Central memory CD8-positive, alpha-beta T cell (primary cell): ENCODE results near the gene ACADVL.

ENCODE experiments used
- ATAC-seq: fragments of 150-1000 bp; cut with Tn5 transposase; replicated peaks from 2 replicates; pipeline ENCODE4 v1.10.0; 2022; ENCODE audit warnings: mild to moderate bottlenecking, moderate FRiP score, moderate number of reproducible peaks; ENCODE audit not compliant: poor library complexity, severe bottlenecking; ENCODE audit errors: extremely low read depth
- DNase-seq, 2 donors: peaks; one replicate each; pipeline ENCODE4 v3.0.0; 2021; ENCODE audit warnings: low spot score in 2 of 2
- H3K27ac Mint-ChIP-seq: one replicate; pipeline ENCODE4 v1.8.0; 2022; ENCODE audit warnings: low read depth, mild to moderate bottlenecking, moderate library complexity, mixed read lengths
- H3K27me3 Mint-ChIP-seq: one replicate; pipeline ENCODE4 v1.8.0; 2022; ENCODE audit warnings: mixed read lengths
- H3K36me3 Mint-ChIP-seq: one replicate; pipeline ENCODE4 v1.8.0; 2022; ENCODE audit warnings: mild to moderate bottlenecking, moderate library complexity, mixed read lengths; ENCODE audit not compliant: insufficient read depth
- H3K4me1 Mint-ChIP-seq: one replicate; pipeline ENCODE4 v1.8.0; 2022; ENCODE audit warnings: mixed read lengths
- H3K4me3 Mint-ChIP-seq: one replicate; pipeline ENCODE4 v1.8.0; 2022; ENCODE audit warnings: mild to moderate bottlenecking, moderate library complexity, mixed read lengths
- H3K9me3 Mint-ChIP-seq: one replicate; pipeline ENCODE4 v1.8.0; 2022; ENCODE audit warnings: mixed read lengths

The ACADVL gene

DNA sequence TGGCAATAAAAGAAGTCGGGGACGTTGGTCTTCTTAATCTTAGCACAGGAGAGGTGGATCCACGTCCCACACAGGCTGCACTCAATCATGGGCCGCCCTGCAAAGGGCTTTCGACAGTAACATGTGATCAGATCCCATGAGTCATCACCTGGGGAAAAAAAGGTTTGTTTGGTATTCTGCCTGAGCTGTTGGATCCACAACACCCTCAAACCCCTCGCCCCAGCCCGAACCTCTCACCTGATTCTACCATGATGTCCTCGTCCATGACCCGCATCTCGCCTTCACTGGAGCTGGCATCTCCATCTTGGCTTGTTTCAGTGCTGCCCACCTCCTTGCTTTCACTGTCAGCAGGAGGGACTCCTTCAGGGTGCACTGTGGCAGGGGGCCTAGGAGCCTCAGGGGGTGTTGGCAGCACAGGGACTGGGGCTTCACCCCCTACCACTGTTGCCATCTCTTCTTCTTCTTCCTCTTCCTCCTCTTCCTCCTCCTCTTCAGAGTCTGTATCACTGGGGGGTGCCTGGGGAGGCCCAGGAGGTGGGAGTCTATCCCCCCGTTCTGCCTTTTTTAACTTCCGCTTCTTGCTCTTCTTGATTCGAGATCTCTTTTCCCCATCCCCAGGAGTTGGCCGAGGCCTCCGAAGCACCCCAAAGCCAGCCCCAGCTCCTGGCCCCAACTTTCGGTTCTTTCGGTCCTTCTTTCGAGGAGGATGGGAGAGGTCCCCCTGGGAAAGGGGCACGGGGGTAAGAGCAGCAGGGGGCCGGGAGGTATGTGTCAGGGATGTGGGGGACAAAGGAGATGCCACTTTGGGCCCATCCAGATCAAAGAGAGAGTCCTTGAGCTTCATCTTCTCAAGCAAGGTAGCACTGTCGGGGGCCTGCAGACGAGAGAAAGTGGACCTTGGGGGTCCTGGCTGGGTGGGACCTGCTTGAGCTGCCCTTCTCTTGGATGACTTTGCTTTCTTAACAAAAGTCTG, 16.2 kb downstream of the ACADVL start:
- H3K36me3 Mint-ChIP-seq = peaks cover 34% of the 10 kb centered on the region
- H3K4me3 Mint-ChIP-seq = peak overlapping the region; percentile 42
- no peaks in the 10 kb centered on the region for H3K27me3 Mint-ChIP-seq
- no peak overlapping the region for H3K27ac Mint-ChIP-seq
- no peak for ATAC-seq
- peaks cover 70% of the 10 kb centered on the region for H3K4me1 Mint-ChIP-seq
- no peak for DNase-seq
- no peaks in the 10 kb centered on the region for H3K9me3 Mint-ChIP-seq

DNA sequence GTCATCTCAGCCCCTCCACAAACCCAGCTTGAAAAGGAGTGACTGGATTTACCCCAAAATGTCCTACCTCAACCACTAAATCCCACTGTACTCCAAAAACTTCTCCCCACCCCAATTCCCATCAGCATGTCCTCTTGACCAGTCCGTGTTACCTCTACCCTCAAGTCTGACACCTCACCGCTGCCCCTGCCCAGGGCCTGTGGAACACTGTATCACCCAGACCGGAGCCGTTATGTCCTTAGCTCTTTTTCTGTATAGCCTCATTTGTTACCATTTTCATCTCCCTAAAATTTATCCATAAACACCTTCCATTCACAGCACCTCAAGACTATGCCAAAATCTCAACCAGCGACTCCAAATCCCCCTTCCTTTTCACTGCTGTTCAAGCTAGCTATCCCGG, 17.1 kb downstream of the ACADVL start:
- H3K27ac Mint-ChIP-seq = no peak overlapping the region
- ATAC-seq = no peak
- peak overlapping the region; percentile 98 for H3K4me3 Mint-ChIP-seq

DNA sequence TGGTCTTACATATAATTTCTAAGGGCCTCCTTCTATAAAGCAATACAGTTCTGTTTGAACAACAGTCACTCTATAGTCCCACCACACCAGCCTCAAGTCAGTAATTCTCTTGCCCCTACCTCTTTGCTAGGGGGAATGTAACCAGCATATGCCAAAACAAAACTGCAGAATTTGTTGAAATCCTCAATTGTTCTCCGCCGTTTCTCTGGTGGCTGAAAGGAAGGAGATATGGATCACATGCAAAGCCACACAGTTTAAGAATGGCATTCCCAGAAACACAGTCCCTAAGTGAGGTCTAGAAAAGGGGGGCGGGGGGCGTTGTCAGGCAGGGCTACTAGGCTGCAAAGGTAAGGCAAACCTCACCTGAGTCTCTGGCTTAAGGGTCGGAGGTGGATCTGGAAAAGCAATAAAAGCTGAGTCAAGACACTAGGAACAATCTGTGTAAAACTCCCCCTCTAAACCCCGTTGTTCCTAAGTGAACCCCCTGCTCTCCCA, 17.6 kb downstream of the ACADVL start:
- peak overlapping the region; percentile 98 for H3K4me3 Mint-ChIP-seq
- ATAC-seq = no peak

More for the DNA sequence above, 17.1 kb downstream of the ACADVL start:
- H3K36me3 Mint-ChIP-seq = peaks cover 36% of the 10 kb centered on the region
- no peaks in the 10 kb centered on the region for H3K9me3 Mint-ChIP-seq
- H3K27me3 Mint-ChIP-seq = no peaks in the 10 kb centered on the region
- DNase-seq = no peak
- H3K4me1 Mint-ChIP-seq = peaks cover 75% of the 10 kb centered on the region

DNA sequence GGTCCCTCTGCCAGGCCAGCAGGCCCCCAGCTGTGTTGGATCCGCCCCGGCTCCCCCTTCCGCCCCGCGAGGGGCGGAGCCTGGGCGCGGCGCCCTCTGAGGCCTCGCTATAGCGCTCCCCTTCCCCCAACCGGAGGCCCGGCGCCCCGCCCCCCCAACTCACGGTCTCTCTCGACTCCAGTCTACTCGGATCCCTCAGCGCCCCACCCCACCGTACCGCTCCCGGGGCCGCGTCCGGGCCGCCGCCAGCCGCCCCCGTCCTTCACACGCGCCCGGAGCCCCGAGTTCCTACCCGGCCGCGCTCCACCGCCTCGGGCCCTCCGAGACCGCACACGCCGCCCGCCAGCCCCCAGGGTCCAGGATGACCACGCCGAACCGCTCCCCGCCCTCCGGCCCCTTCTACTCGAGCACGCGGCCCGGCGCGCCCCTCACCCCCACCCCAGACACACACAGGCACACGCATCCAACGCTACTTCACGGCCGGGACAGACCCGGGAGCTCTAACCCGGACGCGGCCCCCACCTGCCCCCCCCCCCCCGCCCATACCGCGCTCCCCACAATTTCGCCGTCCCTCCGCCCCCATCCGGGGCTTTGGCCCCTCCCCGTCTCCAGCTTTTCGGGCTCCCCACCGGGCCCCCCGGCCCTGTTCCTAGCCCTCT, 18.2 kb downstream of the ACADVL start:
- H3K27me3 Mint-ChIP-seq = no peaks in the 10 kb centered on the region
- DNase-seq (peak; percentile 47 to 57), ATAC-seq (peak; percentile 4)
- H3K4me3 Mint-ChIP-seq = peak overlapping the region; percentile 98
- H3K36me3 Mint-ChIP-seq = peaks cover 45% of the 10 kb centered on the region
- H3K4me1 Mint-ChIP-seq = peaks cover 76% of the 10 kb centered on the region
- H3K9me3 Mint-ChIP-seq = no peaks in the 10 kb centered on the region
- peak overlapping the region; percentile 92 for H3K27ac Mint-ChIP-seq

More for the DNA sequence above, 17.6 kb downstream of the ACADVL start:
- no peaks in the 10 kb centered on the region for H3K9me3 Mint-ChIP-seq
- DNase-seq = no peak
- peak overlapping the region; percentile 92 for H3K27ac Mint-ChIP-seq
- no peaks in the 10 kb centered on the region for H3K27me3 Mint-ChIP-seq
- H3K4me1 Mint-ChIP-seq = peaks cover 75% of the 10 kb centered on the region
- H3K36me3 Mint-ChIP-seq = peaks cover 41% of the 10 kb centered on the region

DNA sequence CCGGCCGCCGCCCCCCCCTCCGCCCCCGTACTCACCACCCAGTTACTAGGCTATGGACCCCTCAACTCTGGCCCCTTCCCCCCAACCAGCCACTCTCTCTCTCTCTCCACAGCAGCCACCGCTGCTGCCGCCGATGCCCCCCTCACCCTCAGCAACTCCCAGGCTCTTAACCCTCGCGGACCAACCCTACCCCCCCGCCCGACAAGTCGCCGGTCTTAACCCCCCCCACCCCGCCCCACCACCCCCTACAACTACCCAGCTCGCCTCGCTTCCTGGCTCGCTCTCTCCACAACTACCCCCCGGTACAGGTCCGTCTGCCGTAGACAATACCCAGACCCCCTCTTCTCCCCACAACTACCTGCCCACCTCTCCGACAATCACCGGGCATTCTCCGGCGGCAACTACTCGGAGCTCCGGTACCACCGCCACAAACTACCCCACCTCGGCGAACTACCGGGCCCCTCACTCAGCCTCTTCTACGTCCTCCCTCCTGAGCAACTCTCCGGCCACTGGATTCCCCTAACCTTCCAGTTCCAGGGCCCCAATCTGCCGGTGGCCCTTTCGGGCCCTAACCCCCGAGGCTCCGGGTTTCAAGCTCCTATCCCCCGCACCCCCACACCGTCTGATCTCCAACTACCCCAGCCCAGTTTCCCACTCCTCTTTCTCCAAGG, 18.8 kb downstream of the ACADVL start:
- Mint-ChIP-seq H3K4me3 (peak overlapping the region; percentile 98), H3K9me3 (no peaks in the 10 kb centered on the region), H3K36me3 (peaks cover 48% of the 10 kb centered on the region), H3K27ac (peak overlapping the region; percentile 92), H3K4me1 (peaks cover 75% of the 10 kb centered on the region), H3K27me3 (no peaks in the 10 kb centered on the region)
- ATAC-seq (no peak), DNase-seq (no peak)

DNA sequence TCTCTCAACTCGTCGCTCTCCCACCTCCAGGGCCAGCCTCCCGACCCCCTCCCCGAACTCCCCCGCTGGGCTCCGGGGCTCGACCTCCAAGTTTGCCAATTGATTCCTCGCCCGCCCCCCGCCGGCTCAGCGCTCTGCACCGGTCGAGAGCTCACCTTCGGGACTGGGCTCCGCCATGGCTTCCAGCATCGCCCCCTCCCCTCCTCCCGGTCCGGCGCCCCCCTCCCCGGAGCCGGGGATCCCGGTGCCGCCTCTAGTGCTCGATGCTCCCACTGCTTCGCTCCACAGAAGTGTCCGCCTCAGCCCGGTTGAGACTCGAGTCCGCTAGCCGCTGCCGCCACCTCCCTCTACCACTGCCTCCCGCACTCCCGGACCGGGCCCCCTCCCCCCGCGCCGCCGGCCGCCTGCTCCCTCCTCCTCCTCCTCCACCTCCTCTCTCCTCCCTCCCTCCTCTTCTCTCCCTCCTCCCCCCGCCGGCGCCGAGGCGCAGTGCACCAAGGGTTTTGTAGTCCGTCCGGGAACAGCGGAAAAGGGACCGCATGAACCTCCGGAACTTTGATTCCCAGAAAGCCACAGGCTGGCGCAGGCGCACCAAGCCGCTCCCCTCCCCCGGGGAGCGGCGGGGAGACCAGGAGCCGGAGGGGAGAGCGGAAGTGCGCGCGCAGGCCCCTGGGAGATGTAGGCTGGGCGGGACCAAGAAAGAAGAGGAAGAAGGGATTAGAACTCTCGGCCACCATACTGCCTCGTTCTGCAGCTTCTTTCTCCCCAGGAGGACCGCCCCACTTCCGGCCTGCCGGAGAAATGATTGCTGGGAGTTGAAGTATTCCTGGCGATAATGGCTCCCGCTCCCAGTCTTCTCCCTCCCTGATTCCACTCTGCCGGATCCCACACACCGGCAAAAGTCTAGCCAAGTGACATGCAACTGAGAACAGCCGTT, 19.6 kb downstream of the ACADVL start, which contains the start of gene PHF23:
TSS of gene PHF23 (minus strand) at position 367 of the 937 bp plus-strand sequence. CDS start at position 189, 178 bp downstream.
- Mint-ChIP-seq H3K9me3 (no peaks in the 10 kb centered on the region), H3K4me1 (peaks cover 67% of the 10 kb centered on the region), H3K27ac (peak within 1 kb of the TSS; percentile 92), H3K4me3 (peak within 1 kb of the TSS; percentile 98), H3K27me3 (no peaks in the 10 kb centered on the region), H3K36me3 (peaks cover 46% of the 10 kb centered on the region)
- ATAC-seq = peak; percentile 67
- peak; percentile 84 to 89 for DNase-seq

DNA sequence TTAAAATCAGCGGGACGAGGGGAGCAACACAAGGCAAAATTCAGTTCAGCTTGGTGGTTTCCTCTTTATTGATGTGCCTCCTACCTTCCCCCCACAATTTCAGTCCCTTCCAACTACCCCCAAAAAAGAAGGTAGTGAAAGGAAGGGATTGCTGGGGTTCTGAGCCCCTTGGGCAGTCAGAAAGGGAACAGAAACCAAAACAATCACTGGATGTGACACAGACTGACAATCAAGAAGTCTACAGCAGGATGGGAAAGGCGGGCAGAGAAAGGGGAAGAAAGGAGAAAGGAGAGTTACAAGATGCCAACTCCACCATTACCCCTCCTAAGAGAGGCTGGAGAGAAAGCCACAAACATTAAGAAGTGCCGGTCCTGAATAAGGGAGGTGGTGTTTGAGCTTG, 20.6 kb downstream of the ACADVL start:
- no peak for DNase-seq
- H3K27ac Mint-ChIP-seq = peak overlapping the region; percentile 92
- peak overlapping the region; percentile 98 for H3K4me3 Mint-ChIP-seq
- H3K4me1 Mint-ChIP-seq = peaks cover 58% of the 10 kb centered on the region
- no peaks in the 10 kb centered on the region for H3K9me3 Mint-ChIP-seq
- H3K27me3 Mint-ChIP-seq = no peaks in the 10 kb centered on the region
- no peak for ATAC-seq
- H3K36me3 Mint-ChIP-seq = peaks cover 43% of the 10 kb centered on the region

DNA sequence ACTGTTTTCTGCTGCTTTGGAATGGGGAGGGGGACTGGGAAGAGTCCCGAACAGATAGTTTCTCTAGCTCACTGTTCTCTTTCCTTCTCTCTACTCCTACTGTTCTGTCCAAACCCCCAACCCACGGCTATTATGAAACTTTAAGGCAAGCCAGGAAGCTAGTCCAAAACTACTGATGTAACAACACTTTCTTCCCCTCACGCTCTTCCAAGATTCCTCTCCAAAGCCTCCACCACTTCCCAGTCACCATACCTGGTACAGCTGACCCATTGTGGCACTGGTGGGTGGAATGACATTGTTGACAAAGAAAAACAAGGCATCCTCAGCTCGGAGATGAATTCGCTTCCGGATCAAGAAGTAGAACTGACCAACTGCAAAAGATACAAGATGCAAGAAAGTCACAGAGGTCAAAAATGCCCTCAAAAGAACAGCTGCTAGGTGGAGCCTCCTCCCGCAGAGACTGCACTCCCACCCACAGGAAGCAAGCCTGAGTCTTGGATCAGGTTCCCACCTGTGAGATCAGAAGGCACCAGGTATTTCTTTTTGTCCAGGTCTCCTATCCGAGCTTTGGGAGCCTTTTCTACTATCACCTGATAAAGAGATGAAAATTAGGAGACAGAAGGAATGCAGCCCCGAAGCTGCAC, 21.5 kb downstream of the ACADVL start:
- Mint-ChIP-seq H3K36me3 (peaks cover 48% of the 10 kb centered on the region), H3K4me3 (peak overlapping the region; percentile 98), H3K27ac (peak overlapping the region; percentile 90), H3K4me1 (peaks cover 55% of the 10 kb centered on the region), H3K27me3 (no peaks in the 10 kb centered on the region), H3K9me3 (no peaks in the 10 kb centered on the region)
- no peak for DNase-seq
- no peak for ATAC-seq

DNA sequence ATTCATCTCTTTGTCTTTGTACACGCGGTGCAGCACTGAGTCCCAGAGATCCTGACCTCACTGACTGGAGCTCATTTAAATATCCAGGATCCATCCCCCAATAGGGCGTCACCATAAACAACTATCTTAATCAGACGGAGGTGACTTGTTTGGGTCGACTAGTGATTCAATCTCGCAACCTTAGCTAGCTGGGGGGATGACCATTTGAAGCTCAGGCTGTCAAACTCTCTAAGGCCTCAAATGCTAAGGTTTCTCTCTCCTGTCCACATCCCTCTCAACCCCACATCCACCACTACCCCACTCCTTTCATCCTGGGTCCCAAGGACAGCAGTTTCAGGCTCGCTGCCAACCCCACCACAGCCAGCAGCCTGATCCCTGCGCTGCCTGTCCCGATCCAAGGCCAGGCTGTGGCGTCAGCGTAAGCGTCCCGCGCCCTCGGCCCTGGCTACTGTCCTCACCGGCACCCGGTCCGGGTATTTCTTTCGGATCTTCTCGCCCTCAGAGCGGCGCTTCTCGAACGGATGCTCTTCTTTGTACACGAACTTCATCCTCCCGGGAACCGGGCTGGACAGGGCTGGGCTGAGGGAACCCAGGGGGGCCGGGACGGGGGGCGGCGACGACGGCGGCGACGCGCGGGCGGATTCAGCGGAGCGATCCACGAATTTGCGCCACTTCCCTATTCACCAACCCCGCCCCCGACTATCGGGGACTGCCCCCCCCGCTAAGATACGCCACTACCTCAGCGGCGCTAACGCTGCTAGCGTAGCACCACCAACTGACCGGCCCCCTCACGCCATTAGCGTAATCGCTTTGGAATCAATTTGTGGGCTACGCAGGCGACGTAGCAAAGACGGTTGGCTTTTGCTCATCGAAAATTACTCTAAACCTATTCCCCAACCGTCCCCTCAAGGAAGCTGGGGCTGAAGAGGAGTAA, 22.3 kb downstream of the ACADVL start, which contains the start of gene GABARAP:
TSS of gene GABARAP (minus strand) at position 667 of the 934 bp plus-strand sequence. CDS start at position 548, 119 bp downstream.
- Mint-ChIP-seq H3K4me3 (peak within 1 kb of the TSS; percentile 98), H3K4me1 (peaks cover 56% of the 10 kb centered on the region), H3K27ac (peak within 1 kb of the TSS; percentile 90), H3K36me3 (peaks cover 52% of the 10 kb centered on the region), H3K9me3 (no peaks in the 10 kb centered on the region), H3K27me3 (no peaks in the 10 kb centered on the region)
- DNase-seq = peak; percentile 90 to 96
- ATAC-seq = peak; percentile 34

DNA sequence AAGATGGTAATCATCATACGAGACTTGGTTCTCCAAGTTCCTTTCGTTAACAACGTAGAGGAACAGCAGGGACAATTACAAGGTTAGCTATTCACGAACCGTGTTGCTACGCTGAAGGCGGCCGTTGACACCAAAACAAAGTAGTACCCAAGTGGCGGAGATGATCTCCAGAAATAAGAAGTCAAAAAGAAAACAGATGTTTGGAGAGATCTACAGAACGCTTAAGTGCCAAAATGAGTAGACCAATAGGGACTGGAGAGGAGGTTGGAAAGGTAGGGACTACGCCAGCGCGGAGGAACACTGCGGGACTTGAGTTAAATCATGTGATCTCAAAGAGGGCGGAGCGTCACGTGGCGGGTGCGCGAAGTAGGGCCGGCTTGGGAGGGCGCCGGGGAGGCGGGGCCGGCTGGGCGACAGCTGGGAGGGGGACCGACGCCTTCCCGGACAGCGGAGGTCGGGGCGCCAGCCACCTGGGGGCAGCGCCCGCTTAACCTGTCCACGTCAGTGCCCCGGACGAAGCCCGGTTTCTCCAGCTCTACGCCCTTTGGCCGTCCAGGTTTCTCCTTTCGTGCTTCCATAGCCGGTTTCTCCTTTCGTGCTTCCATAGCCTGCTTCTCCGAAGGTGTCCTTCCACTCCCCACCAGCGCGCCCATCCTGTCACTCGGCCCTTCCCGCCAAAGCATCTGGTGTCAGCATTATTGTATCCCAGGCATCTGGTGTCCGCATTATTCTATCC, 23.1 kb downstream of the ACADVL start:
- peak; percentile 44 for ATAC-seq
- Mint-ChIP-seq H3K27ac (peak overlapping the region; percentile 90), H3K27me3 (no peaks in the 10 kb centered on the region), H3K9me3 (no peaks in the 10 kb centered on the region), H3K36me3 (peaks cover 54% of the 10 kb centered on the region), H3K4me1 (peaks cover 50% of the 10 kb centered on the region), H3K4me3 (peak overlapping the region; percentile 98)
- peak; percentile 92 to 93 for DNase-seq
